HG02943 (cell line): ENCODE measurements around the gene TUBGCP2.
"Not testable (repeated sequence)": the region's sequence is repeated elsewhere in the genome, so short reads cannot be mapped to it uniquely, and the experiment has no call there.

ENCODE experiments used
- ATAC-seq: cut with Tn5 transposase; IDR thresholded peaks from one replicate; pipeline ENCODE4 v1.9.1; 2021; ENCODE audit warnings: mild to moderate bottlenecking, low read depth, moderate library complexity; ENCODE audit not compliant: unreplicated experiment

The TUBGCP2 gene

GRCh38 chr10:133235265-133235855 is 73.3 kb downstream of the TUBGCP2 start:
- ATAC-seq, result no peak

GRCh38 chr10:133234796-133235195 is 73.9 kb downstream of the TUBGCP2 start:
- not testable (repeated sequence) for ATAC-seq

- no peak for ATAC-seq
These were observed 76.6 kb downstream of the TUBGCP2 start for GRCh38 chr10:133231946-133232574.

GRCh38 chr10:133231244-133231945 is 77.3 kb downstream of the TUBGCP2 start:
- ATAC-seq, result no peak

- no peak for ATAC-seq
These were observed 78.1 kb downstream of the TUBGCP2 start for GRCh38 chr10:133230387-133231195.

- no peak for ATAC-seq
These were observed 78.7 kb downstream of the TUBGCP2 start, which contains the start of gene UTF1 for GRCh38 chr10:133230044-133230361. Gene UTF1, plus strand, starts transcription at chr10:133230217. Its CDS starts 72 bp downstream, at chr10:133230289.

GRCh38 chr10:133229265-133230043 is 79.2 kb downstream of the TUBGCP2 start:
- no peak for ATAC-seq
